H9 (cell line): ENCODE results near the gene MTOR. TPM values are rescaled to one million over a fixed set of nuclear protein-coding genes. Genes with fewer than 3 reads are reported as not detected.

ENCODE experiments used
- DNase-seq: peaks from one replicate; pipeline ENCODE4 v3.0.0-alpha.2; 2017
- H2AFZ ChIP-seq: one replicate; pipeline ENCODE4 v1.6.1; 2013; ENCODE audit warnings: mild to moderate bottlenecking, low read length, control low read depth, moderate library complexity
- H2AK5ac ChIP-seq: 2 replicates; pipeline ENCODE4 v1.6.1; 2013; ENCODE audit warnings: low read length, control low read depth, mixed read lengths; ENCODE audit not compliant: insufficient read length
- H2BK120ac ChIP-seq: one replicate; pipeline ENCODE4 v1.6.1; 2013; ENCODE audit warnings: low read depth, mild to moderate bottlenecking, low read length, control low read depth, inconsistent platforms; ENCODE audit not compliant: poor library complexity, severe bottlenecking
- H2BK12ac ChIP-seq: 2 replicates; pipeline ENCODE4 v1.6.1; 2013; ENCODE audit warnings: low read length, control low read depth, mixed read lengths, low read depth; ENCODE audit not compliant: insufficient read length
- H2BK15ac ChIP-seq: 2 replicates; pipeline ENCODE4 v1.6.1; 2013; ENCODE audit warnings: low read depth, low read length, control low read depth
- H2BK20ac ChIP-seq: one replicate; pipeline ENCODE4 v1.6.1; 2013; ENCODE audit warnings: low read depth, mild to moderate bottlenecking, low read length, control low read depth, inconsistent platforms; ENCODE audit not compliant: poor library complexity, severe bottlenecking
- H2BK5ac ChIP-seq: 2 replicates; pipeline ENCODE4 v1.6.1; 2013; ENCODE audit warnings: low read length, control low read depth, mixed read lengths; ENCODE audit not compliant: insufficient read length
- H3K14ac ChIP-seq: 2 replicates; pipeline ENCODE4 v1.6.1; 2013; ENCODE audit warnings: low read length, control low read depth; ENCODE audit not compliant: insufficient read depth
- H3K18ac ChIP-seq: 2 replicates; pipeline ENCODE4 v1.6.1; 2013; ENCODE audit warnings: low read depth, mild to moderate bottlenecking, mixed read lengths, low read length, control low read depth; ENCODE audit not compliant: insufficient read length
- H3K23ac ChIP-seq: 2 replicates; pipeline ENCODE4 v1.6.1; 2013; ENCODE audit warnings: low read length, control low read depth, mixed read lengths, low read depth; ENCODE audit not compliant: insufficient read length
- H3K23me2 ChIP-seq: 2 replicates; pipeline ENCODE4 v1.6.1; 2013; ENCODE audit warnings: low read depth, mild to moderate bottlenecking, mixed read lengths, low read length, control low read depth; ENCODE audit not compliant: insufficient read length, poor library complexity, severe bottlenecking
- H3K27ac ChIP-seq: 2 replicates; pipeline ENCODE4 v1.5.1; 2013; ENCODE audit warnings: low read length, control low read depth, mixed read lengths, low read depth; ENCODE audit not compliant: insufficient read length
- H3K27me3 ChIP-seq: 2 replicates; pipeline ENCODE4 v1.6.1; 2013; ENCODE audit warnings: low read length, control low read depth, inconsistent platforms; ENCODE audit not compliant: insufficient read depth
- H3K4ac ChIP-seq: 2 replicates; pipeline ENCODE4 v1.6.1; 2013; ENCODE audit warnings: low read depth, mild to moderate bottlenecking, control low read depth, inconsistent platforms, low read length, moderate library complexity
- H3K4me1 ChIP-seq: 2 replicates; pipeline ENCODE4 v1.6.1; 2013; ENCODE audit warnings: low read length, control low read depth, inconsistent platforms; ENCODE audit not compliant: insufficient read depth
- H3K4me2 ChIP-seq: 2 replicates; pipeline ENCODE4 v1.6.1; 2013; ENCODE audit warnings: low read length, control low read depth, mixed read lengths; ENCODE audit not compliant: insufficient read length, insufficient read depth
- H3K56ac ChIP-seq: 2 replicates; pipeline ENCODE4 v1.6.1; 2013; ENCODE audit warnings: low read depth, mild to moderate bottlenecking, mixed read lengths, low read length, control low read depth; ENCODE audit not compliant: insufficient read length
- H3K79me1 ChIP-seq: 2 replicates; pipeline ENCODE4 v1.6.1; 2013; ENCODE audit warnings: low read depth, mild to moderate bottlenecking, moderate library complexity, low read length, control low read depth, inconsistent platforms; ENCODE audit not compliant: insufficient read depth, poor library complexity, severe bottlenecking
- H3K79me2 ChIP-seq: 2 replicates; pipeline ENCODE4 v1.6.1; 2013; ENCODE audit warnings: low read length, control low read depth, inconsistent platforms; ENCODE audit not compliant: insufficient read depth
- H3K9ac ChIP-seq: 2 replicates; pipeline ENCODE4 v1.6.1; 2013; ENCODE audit warnings: low read length, control low read depth, mixed read lengths; ENCODE audit not compliant: insufficient read length; ENCODE audit errors: extremely low read depth
- H3K9me3 ChIP-seq: one replicate; pipeline ENCODE4 v1.6.1; 2013; ENCODE audit warnings: low read depth, low read length, inconsistent platforms; ENCODE audit not compliant: control insufficient read depth
- H3T11ph ChIP-seq: one replicate; pipeline ENCODE4 v1.6.1; 2013; ENCODE audit warnings: mild to moderate bottlenecking, low read length, control low read depth, inconsistent platforms
- H4K20me1 ChIP-seq: one replicate; pipeline ENCODE4 v1.6.1; 2013; ENCODE audit not compliant: control insufficient read depth, insufficient read length, insufficient read depth
- H4K5ac ChIP-seq: 2 replicates; pipeline ENCODE4 v1.6.1; 2013; ENCODE audit warnings: low read depth, mild to moderate bottlenecking, mixed read lengths, low read length, control low read depth; ENCODE audit not compliant: insufficient read length
- H4K8ac ChIP-seq: replicated peaks from 2 replicates; pipeline ENCODE4 v1.6.1; 2013; ENCODE audit warnings: low read length, control low read depth, mixed read lengths, low read depth; ENCODE audit not compliant: insufficient read length
- H4K91ac ChIP-seq: 2 replicates; pipeline ENCODE4 v1.6.1; 2013; ENCODE audit warnings: low read depth, mild to moderate bottlenecking, moderate library complexity, mixed read lengths, low read length, control low read depth; ENCODE audit not compliant: insufficient read length
- H3K27ac Mint-ChIP-seq, 3 experiments: 2 replicates in 2 of 3; 3 replicates in 1 of 3; pipeline ENCODE4 v1.8.0; 2020 to 2021; ENCODE audit warnings: mixed read lengths in 3 of 3, mild to moderate bottlenecking in 1 of 3, moderate library complexity in 1 of 3
- H3K27me3 Mint-ChIP-seq: 2 replicates; pipeline ENCODE4 v1.8.0; 2021; ENCODE audit warnings: low read depth, mild to moderate bottlenecking, moderate library complexity, mixed read lengths
- H3K36me3 Mint-ChIP-seq, 3 experiments: 2 replicates in 2 of 3; 3 replicates in 1 of 3; pipeline ENCODE4 v1.8.0; 2020 to 2021; ENCODE audit warnings: low read depth in 3 of 3, mixed read lengths in 3 of 3; ENCODE audit not compliant: insufficient read depth in 1 of 3
- H3K4me1 Mint-ChIP-seq, 2 experiments: 2 replicates each; pipeline ENCODE4 v1.8.0; 2020; ENCODE audit warnings: mixed read lengths in 2 of 2
- H3K4me3 Mint-ChIP-seq, 2 experiments: 2 replicates in 1 of 2; 3 replicates in 1 of 2; pipeline ENCODE4 v1.8.0; 2020 to 2021; ENCODE audit warnings: mild to moderate bottlenecking in 2 of 2, mixed read lengths in 2 of 2, moderate library complexity in 1 of 2
- H3K9me3 Mint-ChIP-seq, 2 experiments: 2 replicates in 1 of 2; 3 replicates in 1 of 2; pipeline ENCODE4 v1.8.0; 2020; ENCODE audit warnings: mild to moderate bottlenecking in 2 of 2, mixed read lengths in 2 of 2, moderate library complexity in 1 of 2
- WGBS: extraction: QIAGEN DNeasy Blood & Tissue Kit; methylation state at CpG from one replicate; pipeline ENCODE4 v1.1.7; 2013; ENCODE audit warnings: missing lambda C conversion rate, low lambda C conversion rate, mixed read lengths; ENCODE audit not compliant: insufficient read length; ENCODE audit errors: extremely low coverage; 5-methylcytosine and 5-hydroxymethylcytosine counted together
- total RNA-seq: library from RNA; stranded (reverse); gene quantifications from 2 replicates; pipeline ENCODE4 v1.2.1, GENCODE V29; 2021
- TF ChIP-seq, protein P1 (sequence below): fragments of 200-600 bp; sonication (generic); conservative IDR thresholded peaks from 3 replicates; pipeline ENCODE4 v1.8.0; 2021; ENCODE audit warnings: antibody characterized with exemption, mild to moderate bottlenecking

The MTOR gene
- total RNA-seq, 1 experiment from 2014 or later: 67.5 TPM

DNA sequence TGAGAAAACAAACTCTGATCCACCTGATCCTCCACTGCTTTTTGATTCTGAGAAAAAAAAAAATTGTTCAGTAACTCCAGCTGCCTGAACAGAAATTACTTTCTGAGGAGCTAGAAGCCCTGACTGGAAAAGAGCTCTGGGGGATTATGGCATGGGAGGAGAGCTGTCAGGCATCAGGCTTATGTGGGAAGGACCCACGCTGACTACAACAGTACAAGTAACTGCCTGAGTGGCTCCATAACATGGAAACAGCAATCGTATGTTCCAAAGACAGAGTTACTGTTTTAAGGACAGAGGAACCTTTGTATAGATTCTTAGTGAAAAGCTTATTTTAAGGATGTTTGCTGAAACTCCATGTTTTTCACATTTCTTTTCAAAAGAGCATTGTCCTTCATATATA is 74.4 kb downstream of the MTOR start:
- H3K27me3 ChIP-seq: no peaks in the 10 kb centered on the region
- no peak overlapping the region for H2AFZ ChIP-seq
- no peak for DNase-seq
- no peak overlapping the region for H3K14ac ChIP-seq
- H3K4me2 ChIP-seq: no peak overlapping the region
- H3K9ac ChIP-seq: no peak overlapping the region
- no peak overlapping the region for H3K27ac ChIP-seq
- H3K9me3 ChIP-seq: no peaks in the 10 kb centered on the region
- no peak overlapping the region for H2BK20ac ChIP-seq
- H3K4ac ChIP-seq: no peak overlapping the region
- H3K23me2 ChIP-seq: no peaks in the 10 kb centered on the region
- H2BK5ac ChIP-seq: no peak overlapping the region
- no peak overlapping the region for H3K56ac ChIP-seq
- no peak overlapping the region for H3K4me3 Mint-ChIP-seq
- no peak overlapping the region for H3T11ph ChIP-seq
- no peaks in the 10 kb centered on the region for H3K79me2 ChIP-seq
- WGBS: no CpG with 5 or more reads among the region's 2 CpGs
- H3K27ac Mint-ChIP-seq: no peak overlapping the region
- H3K27me3 Mint-ChIP-seq: no peaks in the 10 kb centered on the region
- no peak overlapping the region for H4K91ac ChIP-seq
- H3K18ac ChIP-seq: no peak overlapping the region
- no peak overlapping the region for H2AK5ac ChIP-seq
- H3K4me1 Mint-ChIP-seq: peaks cover 0 to 6% of the 10 kb centered on the region in 2 experiments; a peak in 1 of 4 replicates
- H2BK15ac ChIP-seq: no peak overlapping the region
- no peak overlapping the region for H2BK12ac ChIP-seq
- no peaks in the 10 kb centered on the region for H3K4me1 ChIP-seq
- no peaks in the 10 kb centered on the region for H3K9me3 Mint-ChIP-seq
- H3K79me1 ChIP-seq: no peaks in the 10 kb centered on the region
- H3K36me3 Mint-ChIP-seq: peaks cover 9 to 52% (median 21%) of the 10 kb centered on the region in 3 experiments; a peak in 6 of 7 replicates
- H2BK120ac ChIP-seq: no peak overlapping the region
- TF ChIP-seq, protein P1, sequence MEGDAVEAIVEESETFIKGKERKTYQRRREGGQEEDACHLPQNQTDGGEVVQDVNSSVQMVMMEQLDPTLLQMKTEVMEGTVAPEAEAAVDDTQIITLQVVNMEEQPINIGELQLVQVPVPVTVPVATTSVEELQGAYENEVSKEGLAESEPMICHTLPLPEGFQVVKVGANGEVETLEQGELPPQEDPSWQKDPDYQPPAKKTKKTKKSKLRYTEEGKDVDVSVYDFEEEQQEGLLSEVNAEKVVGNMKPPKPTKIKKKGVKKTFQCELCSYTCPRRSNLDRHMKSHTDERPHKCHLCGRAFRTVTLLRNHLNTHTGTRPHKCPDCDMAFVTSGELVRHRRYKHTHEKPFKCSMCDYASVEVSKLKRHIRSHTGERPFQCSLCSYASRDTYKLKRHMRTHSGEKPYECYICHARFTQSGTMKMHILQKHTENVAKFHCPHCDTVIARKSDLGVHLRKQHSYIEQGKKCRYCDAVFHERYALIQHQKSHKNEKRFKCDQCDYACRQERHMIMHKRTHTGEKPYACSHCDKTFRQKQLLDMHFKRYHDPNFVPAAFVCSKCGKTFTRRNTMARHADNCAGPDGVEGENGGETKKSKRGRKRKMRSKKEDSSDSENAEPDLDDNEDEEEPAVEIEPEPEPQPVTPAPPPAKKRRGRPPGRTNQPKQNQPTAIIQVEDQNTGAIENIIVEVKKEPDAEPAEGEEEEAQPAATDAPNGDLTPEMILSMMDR: no peak
- H4K8ac ChIP-seq: no peak overlapping the region
- H3K23ac ChIP-seq: no peak overlapping the region
- H4K5ac ChIP-seq: no peak overlapping the region
- no peaks in the 10 kb centered on the region for H4K20me1 ChIP-seq
